ENCODE data around the gene SMARCB1. TPM values are rescaled to one million over a fixed set of nuclear protein-coding genes. Genes with fewer than 3 reads are reported as not detected.

The SMARCB1 gene
- total RNA-seq, 4 donors from 2014 or later: 39.1 to 64.4 (median 51.6) TPM

DNA sequence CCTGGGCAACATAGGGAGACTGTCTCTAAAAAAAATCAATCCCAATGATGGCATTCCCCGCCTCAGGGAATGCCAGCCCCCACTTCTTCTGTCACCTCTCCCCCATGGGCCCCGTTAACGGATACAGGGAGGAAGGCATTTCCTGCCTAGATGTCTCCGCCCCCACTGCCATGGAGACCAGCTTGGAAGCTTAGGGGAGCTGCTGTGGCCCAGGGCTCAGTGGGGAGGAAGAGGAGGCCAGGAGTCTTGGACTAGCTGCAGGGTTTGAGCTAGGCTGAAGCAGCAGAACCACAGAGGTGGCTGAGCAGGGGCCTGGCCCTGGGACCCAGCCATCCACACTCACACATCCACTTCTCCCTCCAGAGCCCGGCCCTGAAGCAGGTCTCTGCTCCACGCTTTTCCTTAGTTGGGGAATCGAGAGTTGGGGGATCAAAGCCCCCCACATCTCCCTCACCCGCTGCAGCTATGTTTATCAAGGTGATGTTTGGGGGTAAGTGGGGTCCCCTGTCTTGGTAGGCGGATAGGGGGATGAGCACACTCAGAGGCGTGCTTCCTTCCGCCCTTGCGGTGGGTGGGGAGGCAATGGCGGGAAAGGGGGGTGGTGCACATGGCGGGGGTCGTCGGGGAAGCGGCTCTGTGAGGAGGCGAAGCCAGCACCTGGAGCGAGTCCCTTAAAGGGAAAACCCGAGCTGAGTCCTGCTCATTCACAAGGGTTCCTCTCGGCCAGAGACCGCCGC is 23.8 kb upstream of the SMARCB1 start, which contains the start of gene C22orf15:
Gene C22orf15 (plus strand): TSS at position 149 of the 737 bp plus-strand sequence. CDS start 317 bp downstream, at position 466.
- Histone ChIP-seq H3K4me1 (peaks cover 0 to 3% of the 10 kb centered on the region in 2 donors), H3K36me3 (no peaks in the 10 kb centered on the region), H3K9me3 (no peaks in the 10 kb centered on the region), H3K4me3 (no peak within 1 kb of the TSS), H3K27ac (no peak within 1 kb of the TSS), H3K27me3 (no peaks in the 10 kb centered on the region)
- TF ChIP-seq POLR2A (IDR thresholded peaks at IDR 0.05): no peak
- TF ChIP-seq, protein P1, sequence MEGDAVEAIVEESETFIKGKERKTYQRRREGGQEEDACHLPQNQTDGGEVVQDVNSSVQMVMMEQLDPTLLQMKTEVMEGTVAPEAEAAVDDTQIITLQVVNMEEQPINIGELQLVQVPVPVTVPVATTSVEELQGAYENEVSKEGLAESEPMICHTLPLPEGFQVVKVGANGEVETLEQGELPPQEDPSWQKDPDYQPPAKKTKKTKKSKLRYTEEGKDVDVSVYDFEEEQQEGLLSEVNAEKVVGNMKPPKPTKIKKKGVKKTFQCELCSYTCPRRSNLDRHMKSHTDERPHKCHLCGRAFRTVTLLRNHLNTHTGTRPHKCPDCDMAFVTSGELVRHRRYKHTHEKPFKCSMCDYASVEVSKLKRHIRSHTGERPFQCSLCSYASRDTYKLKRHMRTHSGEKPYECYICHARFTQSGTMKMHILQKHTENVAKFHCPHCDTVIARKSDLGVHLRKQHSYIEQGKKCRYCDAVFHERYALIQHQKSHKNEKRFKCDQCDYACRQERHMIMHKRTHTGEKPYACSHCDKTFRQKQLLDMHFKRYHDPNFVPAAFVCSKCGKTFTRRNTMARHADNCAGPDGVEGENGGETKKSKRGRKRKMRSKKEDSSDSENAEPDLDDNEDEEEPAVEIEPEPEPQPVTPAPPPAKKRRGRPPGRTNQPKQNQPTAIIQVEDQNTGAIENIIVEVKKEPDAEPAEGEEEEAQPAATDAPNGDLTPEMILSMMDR (IDR thresholded peaks at IDR 0.05): no peak
- intact Hi-C loops (cut with DNase I; ENCODE audit: low total_unique reads): no loop called here
- no peak for DNase-seq

DNA sequence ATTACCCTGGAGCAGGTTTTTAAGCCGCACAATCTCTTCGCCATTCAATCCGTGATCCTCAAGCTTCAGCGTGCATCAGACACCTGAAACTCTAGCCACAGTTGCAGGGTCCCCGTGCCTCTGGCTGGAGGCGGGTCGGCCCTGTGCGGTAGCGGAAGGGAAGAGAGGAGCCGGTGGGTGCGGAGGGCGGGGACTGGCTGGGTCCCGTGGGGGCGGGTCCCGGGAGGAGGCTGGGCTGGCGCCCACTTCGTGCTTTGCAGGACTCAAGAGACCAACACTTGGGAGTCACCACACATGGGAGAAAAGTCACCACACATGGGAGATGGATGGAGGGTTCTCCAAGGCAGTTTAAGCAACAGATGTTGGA is 23.2 kb upstream of the SMARCB1 start:
- Histone ChIP-seq H3K27me3 (no peaks in the 10 kb centered on the region), H3K9me3 (no peaks in the 10 kb centered on the region), H3K4me1 (peaks cover 0 to 3% of the 10 kb centered on the region in 2 donors), H3K4me3 (no peak overlapping the region), H3K27ac (no peak overlapping the region), H3K36me3 (no peaks in the 10 kb centered on the region)
- intact Hi-C loops (cut with DNase I; ENCODE audit: low total_unique reads): no loop called here
- no peak for DNase-seq
- TF ChIP-seq, protein P1 (IDR thresholded peaks at IDR 0.05): no peak
- TF ChIP-seq POLR2A (IDR thresholded peaks at IDR 0.05): no peak

DNA sequence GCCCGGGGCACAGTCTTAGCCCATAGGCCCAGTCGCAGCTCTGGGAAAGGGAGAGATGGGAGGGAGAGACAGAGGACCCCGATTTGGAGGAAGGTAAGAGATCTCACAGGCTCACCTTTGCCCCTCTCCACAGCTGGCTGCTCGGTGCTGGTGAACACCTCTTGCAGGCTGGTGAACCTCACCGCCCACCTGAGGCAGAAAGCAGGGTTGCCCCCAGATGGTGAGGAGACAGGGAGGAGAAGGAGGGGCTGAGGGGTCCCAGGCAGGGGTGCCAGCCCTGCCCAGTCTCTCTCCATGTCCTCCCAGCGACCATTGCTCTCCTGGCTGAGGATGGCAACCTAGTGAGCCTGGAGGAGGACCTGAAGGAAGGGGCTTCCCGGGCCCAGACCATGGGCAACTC is 22.8 kb upstream of the SMARCB1 start:
- H3K9me3 ChIP-seq: no peaks in the 10 kb centered on the region
- no peak for DNase-seq
- TF ChIP-seq, protein P1 (IDR thresholded peaks at IDR 0.05): no peak
- TF ChIP-seq POLR2A (IDR thresholded peaks at IDR 0.05): no peak
- H3K27me3 ChIP-seq: no peaks in the 10 kb centered on the region
- H3K4me1 ChIP-seq: peaks cover 0 to 3% of the 10 kb centered on the region in 2 donors
- H3K27ac ChIP-seq: no peak overlapping the region
- intact Hi-C loops (cut with DNase I; ENCODE audit: low total_unique reads): no loop called here
- H3K36me3 ChIP-seq: no peaks in the 10 kb centered on the region
- no peak overlapping the region for H3K4me3 ChIP-seq

DNA sequence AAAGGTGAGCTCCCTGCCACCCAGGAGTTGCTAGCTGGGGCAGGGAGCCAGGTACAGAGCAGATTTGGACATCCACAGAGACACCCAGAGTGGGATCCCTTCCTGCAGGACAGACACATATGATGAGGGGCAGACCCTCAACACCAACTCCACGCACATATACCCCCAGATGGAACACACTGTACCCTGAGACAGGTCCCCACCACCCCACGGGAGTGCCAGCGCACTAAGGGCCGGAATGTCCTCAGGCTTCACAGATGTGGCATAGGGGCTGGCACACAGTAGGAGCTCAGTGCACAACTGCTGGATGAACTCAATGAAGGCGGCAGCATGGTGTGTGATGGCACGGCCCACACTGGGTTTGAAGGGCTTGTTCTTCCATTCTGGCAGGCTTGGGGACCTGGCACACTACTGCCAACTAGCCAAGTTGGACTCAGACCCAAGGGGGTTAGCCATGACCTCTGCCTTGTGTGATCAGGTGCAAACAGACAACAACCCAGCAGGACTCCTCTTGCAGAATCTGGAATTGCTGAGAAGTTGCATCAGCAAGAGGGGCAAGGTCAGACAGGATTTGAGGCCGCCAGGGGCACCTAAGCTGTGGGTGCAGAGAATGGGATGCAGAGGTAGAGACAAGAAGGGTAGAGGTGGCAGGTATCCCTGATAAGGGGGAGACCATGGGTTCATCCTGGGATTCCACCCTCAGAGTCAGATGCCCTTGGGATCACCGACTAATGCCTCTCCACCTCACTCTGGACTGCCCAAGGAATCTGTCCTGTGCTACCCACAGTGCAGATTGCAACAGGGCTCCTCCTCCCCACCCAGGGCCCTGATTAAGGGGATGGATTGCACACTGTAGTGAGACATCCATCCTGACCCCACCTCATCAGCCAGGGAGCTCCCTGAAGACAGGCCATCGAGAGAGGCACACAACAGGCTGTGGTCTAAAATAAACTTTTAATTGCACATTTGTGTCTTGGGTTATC is 21.6 kb upstream of the SMARCB1 start:
- Histone ChIP-seq H3K9me3 (no peaks in the 10 kb centered on the region), H3K27me3 (no peaks in the 10 kb centered on the region), H3K4me3 (no peak overlapping the region), H3K4me1 (peaks cover 0 to 3% of the 10 kb centered on the region in 2 donors), H3K27ac (no peak overlapping the region), H3K36me3 (no peaks in the 10 kb centered on the region)
- intact Hi-C loops (cut with DNase I; ENCODE audit: low total_unique reads): loop anchor here (5.0 kb wide), 1 partner anchor 82 kb away; no protein-coding TSS in a partner anchor
- TF ChIP-seq, protein P1 (IDR thresholded peaks at IDR 0.05): no peak
- TF ChIP-seq POLR2A (IDR thresholded peaks at IDR 0.05): no peak
- no peak for DNase-seq
